Left ventricle myocardium superior (tissue), 1 donor: ENCODE data around the gene CD3E. TPM values are rescaled to one million over a fixed set of nuclear protein-coding genes. Genes with fewer than 3 reads are reported as not detected.
A peak's percentile ranks its signal among the peaks of the same experiment; 100 is the strongest.

Experiments used
- ATAC-seq: fragments of 200-7000 bp; cut with Tn5 transposase; one replicate; pipeline ENCODE4 v1.9.1; 2020; ENCODE audit warnings: mild to moderate bottlenecking, moderate library complexity
- DNase-seq: peaks from one replicate; pipeline ENCODE4 v3.0.0-alpha.2; 2020
- intact Hi-C: fragments of 100-400 bp; cut with micrococcal nuclease; formaldehyde crosslinking; loops from one replicate; pipeline ENCODE4 v1.11.0; 2022
- total RNA-seq: library from RNA; stranded (reverse); fragmentation: NEBNext Ultra II Directional; extraction: Animal tissue kit (Norgen Biotek cat#: 25700); gene quantifications from one replicate; pipeline ENCODE4 v1.2.1, GENCODE V29; 2021
- donor health status: DM: no; HTN: yes; CAD: no; lungs with severe emphysema.

CD3E gene
- total RNA-seq, 1 donor from 2014 or later, result 1.1 TPM

GRCh38 chr11:118358071-118358470, 53.5 kb downstream of the CD3E start:
- ATAC-seq (no peak), DNase-seq (no peak)
- intact Hi-C loops, result no loop called here

GRCh38 chr11:118359295-118359958, 54.9 kb downstream of the CD3E start, which contains the start of gene UBE4A:
UBE4A (plus strand) TSS chr11:118359600; CDS start chr11:118365081, 5,481 bp downstream.
- intact Hi-C loops, result no loop called here
- ATAC-seq, result peak; percentile 97
- peak; percentile 96 for DNase-seq

- no peak for ATAC-seq
- intact Hi-C loops, result loop anchor here (10.0 kb wide), 1 partner anchor 220 kb away; no protein-coding TSS in a partner anchor
- DNase-seq, result no peak
These were observed 60.6 kb downstream of the CD3E start for GRCh38 chr11:118364956-118365615.

Other genes with a start within 250 kb of the CD3E start
- gene TMPRSS4, start 227.7 kb upstream of the CD3E start, total RNA-seq, result not detected
- gene SMIM35, start 217.8 kb upstream of the CD3E start, total RNA-seq, result not detected
- gene SCN4B, start 151.9 kb upstream of the CD3E start, total RNA-seq, result 11.0 TPM
- 19.6 TPM for gene SCN2B, start 128.1 kb upstream of the CD3E start, total RNA-seq
- gene JAML, start 79.7 kb upstream of the CD3E start, total RNA-seq, result 4.5 TPM
- 2.6 TPM for gene MPZL3, start 52.4 kb upstream of the CD3E start, total RNA-seq
- gene MPZL2, start 40.4 kb upstream of the CD3E start, total RNA-seq, result 11.8 TPM
- 1.6 TPM for gene CD3D, start 38.0 kb downstream of the CD3E start, total RNA-seq
- gene CD3G, start 39.6 kb downstream of the CD3E start, total RNA-seq, result 0.27 TPM
- gene UBE4A, start 54.9 kb downstream of the CD3E start, total RNA-seq, result 37.6 TPM
- 756 TPM for gene ATP5MG, start 96.9 kb downstream of the CD3E start, total RNA-seq
- 21.1 TPM for gene KMT2A, start 131.8 kb downstream of the CD3E start, total RNA-seq
- 1.2 TPM for gene TTC36, start 222.7 kb downstream of the CD3E start, total RNA-seq
- gene TMEM25, start 226.5 kb downstream of the CD3E start, total RNA-seq, result 13.4 TPM